C1 segment of cervical spinal cord (tissue), 14 donors: Measurements from ENCODE around the gene DAND5.
"Not testable (repeated sequence)": the region's sequence is repeated elsewhere in the genome, so short reads cannot be mapped to it uniquely, and the experiment has no call there.

ENCODE experiments used
- DNase-seq, 14 donors: peaks; one replicate each; lab custom pipeline; 2025; lab: John Stamatoyannopoulos, UW

DAND5 gene

GRCh38 chr19:12945479-12946091, 23.8 kb upstream of the DAND5 start, which contains the start of gene RAD23A:
RAD23A (plus strand) TSS chr19:12945862; CDS start chr19:12945949, 87 bp downstream.
- DNase-seq: peak; percentile 41 to 93 (median 83)

GRCh38 chr19:12946092-12946721, 23.2 kb upstream of the DAND5 start:
- peak in 6 of 14 donors; percentile 33 to 70 (median 48) for DNase-seq

- DNase-seq: no peak
Measured at GRCh38 chr19:12946731-12947496, 22.5 kb upstream of the DAND5 start.

GRCh38 chr19:12947702-12948611, 21.4 kb upstream of the DAND5 start:
- no peak for DNase-seq

- no peak for DNase-seq
Measured at GRCh38 chr19:12948612-12949362, 20.6 kb upstream of the DAND5 start.

GRCh38 chr19:12949363-12950283, 19.8 kb upstream of the DAND5 start:
- DNase-seq: no peak

- not testable (repeated sequence) for DNase-seq
Measured at GRCh38 chr19:12952050-12952449, 17.3 kb upstream of the DAND5 start.

- peak in 2 of 14 donors; percentile 47 to 86 for DNase-seq
Measured at GRCh38 chr19:12952488-12953137, 16.8 kb upstream of the DAND5 start.

GRCh38 chr19:12953138-12953798, 16.1 kb upstream of the DAND5 start:
- DNase-seq: peak in 10 of 14 donors; percentile 21 to 86 (median 38)

GRCh38 chr19:12953799-12954611, 15.4 kb upstream of the DAND5 start:
- peak in 1 of 14 donors; percentile 35 for DNase-seq

GRCh38 chr19:12954612-12954962, 14.8 kb upstream of the DAND5 start:
- DNase-seq: no peak

- not testable (repeated sequence) for DNase-seq
Measured at GRCh38 chr19:12955575-12955974, 13.8 kb upstream of the DAND5 start.

- no peak for DNase-seq
Measured at GRCh38 chr19:12955996-12956395, 13.4 kb upstream of the DAND5 start.

GRCh38 chr19:12956446-12957388, 12.7 kb upstream of the DAND5 start, which contains the start of gene GADD45GIP1:
GADD45GIP1 (minus strand) TSS chr19:12957223; CDS start chr19:12957212, 11 bp downstream.
- peak in 12 of 14 donors; percentile 5 to 68 (median 44) for DNase-seq

GRCh38 chr19:12957389-12957952, 11.9 kb upstream of the DAND5 start:
- DNase-seq: not testable (repeated sequence)

- DNase-seq: no peak
Measured at GRCh38 chr19:12959481-12959880, 9.9 kb upstream of the DAND5 start.
